Kidney epithelial cell (primary cell): ENCODE measurements around the gene RPA1. TPM values are rescaled to one million over a fixed set of nuclear protein-coding genes. Genes with fewer than 3 reads are reported as not detected.

Experiments used
- DNase-seq: peaks from one replicate; pipeline ENCODE4 v3.0.0-alpha.2; 2010; ENCODE audit warnings: low read depth
- H3K27me3 ChIP-seq: 2 replicates; pipeline ENCODE4 v1.6.0; 2011; ENCODE audit warnings: low read length; ENCODE audit not compliant: control insufficient read depth, insufficient read depth
- H3K36me3 ChIP-seq: 2 replicates; pipeline ENCODE4 v1.5.1; 2011; ENCODE audit warnings: low read length; ENCODE audit not compliant: control insufficient read depth, insufficient read depth
- H3K4me3 ChIP-seq: 2 replicates; pipeline ENCODE4 v1.5.1; 2011; ENCODE audit warnings: low read depth, mild to moderate bottlenecking, control low read depth, low read length
- CTCF ChIP-seq: IDR thresholded peaks from 2 replicates; pipeline ENCODE4 v1.5.1; 2011; ENCODE audit warnings: mild to moderate bottlenecking, moderate library complexity, low read length, control low read depth, inconsistent platforms; ENCODE audit not compliant: insufficient read depth, poor library complexity, severe bottlenecking
- total RNA-seq: library from RNA; depleted of rRNA; stranded (reverse); fragments of >200 nt; gene quantifications from 2 replicates; pipeline ENCODE4 v1.2.3, GENCODE V29; 2015

RPA1 gene
- total RNA-seq, 1 donor from 2014 or later: 30.3 TPM

- H3K4me3 ChIP-seq: no peak overlapping the region
- no peaks in the 10 kb centered on the region for H3K36me3 ChIP-seq
- DNase-seq: no peak
- peaks cover 34% of the 10 kb centered on the region for H3K27me3 ChIP-seq
- no peak for TF ChIP-seq CTCF
Observed at GRCh38 chr17:1939981-1940809, 110.4 kb downstream of the RPA1 start.

- Histone ChIP-seq H3K4me3 (no peak overlapping the region), H3K27me3 (peaks cover 33% of the 10 kb centered on the region), H3K36me3 (no peaks in the 10 kb centered on the region)
- DNase-seq: no peak
- TF ChIP-seq CTCF: no peak
Observed at GRCh38 chr17:1940810-1941185, 111.0 kb downstream of the RPA1 start.

- H3K36me3 ChIP-seq: no peaks in the 10 kb centered on the region
- no peak for DNase-seq
- H3K27me3 ChIP-seq: peaks cover 29% of the 10 kb centered on the region
- TF ChIP-seq CTCF: no peak
- no peak overlapping the region for H3K4me3 ChIP-seq
Observed at GRCh38 chr17:1941272-1942065, 111.7 kb downstream of the RPA1 start.

- Histone ChIP-seq H3K27me3 (peaks cover 29% of the 10 kb centered on the region), H3K4me3 (no peak overlapping the region), H3K36me3 (no peaks in the 10 kb centered on the region)
- no peak for TF ChIP-seq CTCF
- no peak for DNase-seq
Observed at GRCh38 chr17:1942066-1942365, 112.2 kb downstream of the RPA1 start.

GRCh38 chr17:1942666-1943435, 113.0 kb downstream of the RPA1 start:
- TF ChIP-seq CTCF: no peak
- Histone ChIP-seq H3K27me3 (peaks cover 27% of the 10 kb centered on the region), H3K36me3 (no peaks in the 10 kb centered on the region), H3K4me3 (no peak overlapping the region)
- DNase-seq: no peak
